Thymus (tissue), 11 donors: ENCODE measurements around the gene TENM3. TPM values are rescaled to one million over a fixed set of nuclear protein-coding genes. Genes with fewer than 3 reads are reported as not detected.

ENCODE experiments used
- DNase-seq, 9 donors: peaks; one replicate each; pipeline ENCODE4 v3.0.0-alpha.2; 2013; ENCODE audit warnings: low spot score in 9 of 9, low read depth in 6 of 9, missing footprints in 1 of 9
- H3K27ac ChIP-seq, 2 donors: one replicate each; pipeline ENCODE4 v1.5.1; 2013; ENCODE audit warnings: control low read depth in 1 of 2, low read depth in 1 of 2, low read length in 1 of 2, mild to moderate bottlenecking in 1 of 2, moderate library complexity in 1 of 2
- H3K27me3 ChIP-seq, 2 donors: one replicate each; pipeline ENCODE4 v1.5.1; 2013; ENCODE audit warnings: low read length in 1 of 2; ENCODE audit not compliant: control insufficient read depth in 2 of 2, insufficient read depth in 1 of 2
- H3K36me3 ChIP-seq, 2 donors: one replicate each; pipeline ENCODE4 v1.5.1; 2013; ENCODE audit warnings: low read length in 1 of 2, mild to moderate bottlenecking in 1 of 2, moderate library complexity in 1 of 2; ENCODE audit not compliant: control insufficient read depth in 2 of 2, insufficient read depth in 2 of 2
- H3K4me1 ChIP-seq, 2 donors: one replicate each; pipeline ENCODE4 v1.5.1; 2013; ENCODE audit warnings: low read length in 2 of 2; ENCODE audit not compliant: control insufficient read depth in 2 of 2, insufficient read depth in 2 of 2
- H3K4me3 ChIP-seq, 2 donors: one replicate each; pipeline ENCODE4 v1.5.1; 2013; ENCODE audit warnings: low read length in 2 of 2, control low read depth in 1 of 2, mild to moderate bottlenecking in 1 of 2
- H3K9me3 ChIP-seq, 2 donors: one replicate each; pipeline ENCODE4 v1.5.1; 2013; ENCODE audit warnings: low read length in 1 of 2, mild to moderate bottlenecking in 1 of 2; ENCODE audit not compliant: control insufficient read depth in 2 of 2, insufficient read depth in 1 of 2
- WGBS: extraction: QIAGEN DNeasy Blood & Tissue Kit; methylation state at CpG from one replicate; pipeline ENCODE4 v1.1.7; 2013; 5-methylcytosine and 5-hydroxymethylcytosine counted together
- polyA plus RNA-seq: library from polyadenylated mRNA; stranded (reverse); fragments of 200-250 nt; gene quantifications from one replicate; pipeline ENCODE4 v1.2.3, GENCODE V29; 2013
- total RNA-seq: library from RNA; stranded (reverse); fragments of 120-200 nt; gene quantifications from one replicate; pipeline ENCODE4 v1.2.4, GENCODE V29; 2013
- donor health status: healthy.

The TENM3 gene
- total and polyA plus RNA-seq, 2 donors, result 2.1 to 9.5 TPM

GRCh38 chr4:182711211-182711610, 468.0 kb downstream of the TENM3 start:
- no peak overlapping the region for H3K4me3 ChIP-seq
- no peaks in the 10 kb centered on the region for H3K4me1 ChIP-seq
- no peaks in the 10 kb centered on the region for H3K9me3 ChIP-seq
- no peaks in the 10 kb centered on the region for H3K36me3 ChIP-seq
- DNase-seq, result no peak
- no peaks in the 10 kb centered on the region for H3K27me3 ChIP-seq
- 92% methylated on average over 2 of the region's 2 CpGs for WGBS
- H3K27ac ChIP-seq, result no peak overlapping the region

- Histone ChIP-seq H3K4me3 (no peak overlapping the region), H3K27me3 (no peaks in the 10 kb centered on the region), H3K4me1 (no peaks in the 10 kb centered on the region), H3K36me3 (no peaks in the 10 kb centered on the region), H3K27ac (no peak overlapping the region), H3K9me3 (no peaks in the 10 kb centered on the region)
- WGBS, result 68% methylated on average over 3 of the region's 3 CpGs
- no peak for DNase-seq
These were observed 472.3 kb downstream of the TENM3 start for GRCh38 chr4:182715548-182715947.

DNA sequence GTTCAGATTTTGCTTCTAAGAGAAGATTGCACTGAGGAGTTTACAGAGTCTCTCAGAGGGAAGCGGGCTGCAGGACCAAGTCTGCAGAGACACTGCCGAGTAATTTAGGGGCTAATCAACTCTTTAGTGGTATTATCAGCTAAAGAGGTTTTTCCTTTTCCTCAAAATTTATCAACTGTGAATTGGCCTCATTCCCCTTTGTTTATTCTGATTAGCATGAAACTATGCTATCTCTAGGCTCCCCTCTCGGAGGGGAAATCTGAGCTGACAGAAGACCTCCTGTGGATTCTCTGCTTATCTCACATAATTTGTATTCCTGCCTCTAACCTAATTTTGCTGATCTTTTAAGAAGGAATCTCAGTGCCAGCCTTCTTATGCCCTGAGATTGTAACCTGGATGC, 473.0 kb downstream of the TENM3 start:
- no peak overlapping the region for H3K4me3 ChIP-seq
- H3K27ac ChIP-seq, result no peak overlapping the region
- H3K36me3 ChIP-seq, result no peaks in the 10 kb centered on the region
- WGBS, result 71% methylated on average over 3 of the region's 3 CpGs
- H3K9me3 ChIP-seq, result no peaks in the 10 kb centered on the region
- no peak for DNase-seq
- no peaks in the 10 kb centered on the region for H3K4me1 ChIP-seq
- H3K27me3 ChIP-seq, result no peaks in the 10 kb centered on the region

- Histone ChIP-seq H3K4me3 (no peak overlapping the region), H3K4me1 (no peaks in the 10 kb centered on the region), H3K36me3 (no peaks in the 10 kb centered on the region), H3K27ac (no peak overlapping the region), H3K9me3 (no peaks in the 10 kb centered on the region), H3K27me3 (no peaks in the 10 kb centered on the region)
- WGBS, result 87% methylated on average over 6 of the region's 6 CpGs
- DNase-seq, result no peak
These were observed 474.8 kb downstream of the TENM3 start for GRCh38 chr4:182717788-182718583.

GRCh38 chr4:182724414-182724813, 481.2 kb downstream of the TENM3 start:
- H3K4me3 ChIP-seq, result no peak overlapping the region
- no peaks in the 10 kb centered on the region for H3K36me3 ChIP-seq
- H3K27ac ChIP-seq, result no peak overlapping the region
- no peaks in the 10 kb centered on the region for H3K9me3 ChIP-seq
- DNase-seq, result no peak
- 84% methylated on average over 2 of the region's 2 CpGs for whole genome bisulfite sequencing
- no peaks in the 10 kb centered on the region for H3K27me3 ChIP-seq
- no peaks in the 10 kb centered on the region for H3K4me1 ChIP-seq

DNA sequence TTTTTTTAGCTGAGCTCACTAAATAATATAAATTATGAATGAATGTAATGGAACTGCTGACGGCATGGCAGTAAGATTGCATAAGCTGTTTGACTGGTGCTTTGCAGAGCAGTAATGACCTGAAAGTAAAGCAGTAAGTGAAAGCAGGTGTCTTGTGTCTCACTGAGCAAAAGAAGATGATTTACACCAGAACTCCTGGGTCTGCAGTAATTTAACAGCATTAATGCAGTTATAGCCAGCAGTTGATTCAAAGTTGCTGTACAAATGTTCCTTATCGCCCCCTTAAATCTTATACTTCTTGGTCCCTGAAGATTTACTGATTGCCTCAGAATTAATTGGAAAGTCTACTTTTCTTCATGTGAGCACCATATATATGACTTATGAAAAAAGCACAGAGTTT, 486.3 kb downstream of the TENM3 start:
- Histone ChIP-seq H3K4me3 (no peak overlapping the region), H3K4me1 (no peaks in the 10 kb centered on the region), H3K9me3 (no peaks in the 10 kb centered on the region), H3K36me3 (no peaks in the 10 kb centered on the region), H3K27me3 (no peaks in the 10 kb centered on the region), H3K27ac (no peak overlapping the region)
- WGBS, result 96% methylated on average over 2 of the region's 2 CpGs
- DNase-seq, result no peak

DNA sequence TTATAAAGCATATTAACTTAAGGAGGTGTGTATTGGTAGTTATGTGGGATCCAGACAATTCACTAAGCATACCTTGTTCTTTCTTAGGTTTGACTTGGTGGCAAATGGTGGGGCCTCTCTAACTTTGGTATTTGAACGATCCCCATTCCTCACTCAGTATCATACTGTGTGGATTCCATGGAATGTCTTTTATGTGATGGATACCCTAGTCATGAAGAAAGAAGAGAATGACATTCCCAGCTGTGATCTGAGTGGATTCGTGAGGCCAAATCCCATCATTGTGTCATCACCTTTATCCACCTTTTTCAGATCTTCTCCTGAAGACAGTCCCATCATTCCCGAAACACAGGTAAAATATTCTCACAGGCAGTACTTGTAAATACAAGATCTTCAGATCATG, 487.6 kb downstream of the TENM3 start:
- Histone ChIP-seq H3K36me3 (no peaks in the 10 kb centered on the region), H3K27ac (no peak overlapping the region), H3K27me3 (no peaks in the 10 kb centered on the region), H3K4me3 (no peak overlapping the region), H3K9me3 (no peaks in the 10 kb centered on the region), H3K4me1 (no peaks in the 10 kb centered on the region)
- DNase-seq, result no peak
- 92% methylated on average over 3 of the region's 3 CpGs for WGBS

GRCh38 chr4:182736207-182736606, 493.0 kb downstream of the TENM3 start:
- Histone ChIP-seq H3K4me3 (no peak overlapping the region), H3K9me3 (no peaks in the 10 kb centered on the region), H3K27ac (no peak overlapping the region), H3K27me3 (no peaks in the 10 kb centered on the region), H3K4me1 (no peaks in the 10 kb centered on the region), H3K36me3 (no peaks in the 10 kb centered on the region)
- 87% methylated on average over 2 of the region's 2 CpGs for whole genome bisulfite sequencing
- DNase-seq, result no peak

DNA sequence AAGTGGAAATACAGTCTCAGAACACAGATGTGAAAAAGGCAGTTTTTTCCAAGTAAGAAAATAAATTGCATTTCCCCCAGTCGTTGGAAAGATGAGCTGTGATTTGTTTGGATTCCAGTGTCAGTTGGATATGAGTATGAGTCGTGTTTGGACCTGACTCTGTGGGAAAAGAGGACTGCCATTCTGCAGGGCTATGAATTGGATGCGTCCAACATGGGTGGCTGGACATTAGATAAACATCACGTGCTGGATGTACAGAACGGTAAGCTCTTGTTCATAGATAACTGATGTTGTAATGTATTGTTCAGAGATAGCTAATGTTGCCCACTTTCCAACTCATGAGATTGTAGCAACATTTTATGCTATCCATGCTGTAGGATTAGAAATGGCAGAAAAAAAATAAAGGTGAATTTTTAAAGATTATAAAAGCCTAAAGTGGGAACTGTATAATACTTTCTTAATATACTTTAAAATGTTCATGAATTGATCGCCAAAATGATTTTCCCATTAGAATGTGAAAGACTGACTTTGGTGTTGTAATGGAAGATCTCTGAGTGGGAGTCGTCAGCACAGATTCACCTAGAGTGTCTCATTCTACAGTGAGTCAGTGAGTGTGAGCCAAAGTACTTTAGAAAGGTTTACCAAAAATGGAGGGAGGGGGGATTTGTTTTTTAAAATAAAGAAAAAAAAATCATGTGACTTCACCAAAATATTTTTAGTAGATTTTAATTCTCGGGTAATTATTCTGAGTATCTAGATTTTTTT, 495.3 kb downstream of the TENM3 start:
- DNase-seq, result no peak
- Histone ChIP-seq H3K4me1 (no peaks in the 10 kb centered on the region), H3K36me3 (no peaks in the 10 kb centered on the region), H3K9me3 (no peaks in the 10 kb centered on the region), H3K27ac (no peak overlapping the region), H3K4me3 (no peak overlapping the region), H3K27me3 (no peaks in the 10 kb centered on the region)
- WGBS, result 93% methylated on average over 8 of the region's 8 CpGs
